ENCODE results near the gene CDC5L. TPM values are rescaled to one million over a fixed set of nuclear protein-coding genes. Genes with fewer than 3 reads are reported as not detected.
A peak's percentile ranks its signal among the peaks of the same experiment; 100 is the strongest.

Gene CDC5L
- polyA plus RNA-seq, 3 donors = 4.9 to 10.2 (median 7.4) TPM

DNA sequence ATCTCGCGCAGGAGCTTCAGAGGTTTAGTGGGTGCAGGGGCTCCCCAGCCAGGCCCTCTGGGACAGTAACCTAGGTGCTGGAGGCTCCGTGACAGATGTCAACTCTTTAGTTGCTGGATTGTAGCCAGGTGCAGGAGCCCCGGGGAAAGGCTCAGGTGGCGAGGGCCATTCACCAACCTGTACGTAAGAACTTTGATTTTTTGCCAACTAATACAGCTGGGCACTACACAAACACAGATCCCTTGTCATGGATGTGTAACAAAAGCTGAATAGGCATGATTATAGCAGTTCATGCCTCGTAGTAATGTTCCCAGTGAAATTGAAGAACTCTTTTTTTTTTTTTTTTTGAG lies 82.6 kb downstream of the CDC5L start:
- no peaks in the 10 kb centered on the region for H3K79me2 ChIP-seq (ENCODE audit: insufficient read depth, low read length)
- Mint-ChIP-seq H3K36me3 (no peaks in the 10 kb centered on the region), H3K27ac (no peak overlapping the region), H3K27me3 (ENCODE audit: low read depth in 3 of 3) (peaks cover 3 to 12% (median 5%) of the 10 kb centered on the region in 3 donors), H3K4me1 (peaks cover 5% of the 10 kb centered on the region), H3K9me3 (no peaks in the 10 kb centered on the region), H3K4me3 (no peak overlapping the region)
- no peak overlapping the region for H3K9ac ChIP-seq (ENCODE audit: insufficient read depth, low read length, poor library complexity, severe bottlenecking)
- H3K36me3 ChIP-seq (replicated peaks in 1 of 2; ENCODE audit: control insufficient read depth in 1 of 2, insufficient read depth in 2 of 2, low read length in 2 of 2) = no peaks in the 10 kb centered on the region
- intact Hi-C loops (cut with micrococcal nuclease) = loop anchor here in 1 of 2 donors (10.0 kb wide), 4 partner anchors 125 to 1245 kb away; no protein-coding TSS in a partner anchor
- no peak overlapping the region for H2AFZ ChIP-seq (ENCODE audit: insufficient read depth, low read depth, low read length, poor library complexity, severe bottlenecking)
- no peaks in the 10 kb centered on the region for H4K20me1 ChIP-seq (ENCODE audit: insufficient read depth, low read length)
- H3K9me3 ChIP-seq (replicated peaks in 1 of 2; ENCODE audit: control insufficient read depth in 1 of 2, insufficient read depth in 1 of 2, low read length in 2 of 2) = no peaks in the 10 kb centered on the region
- no peaks in the 10 kb centered on the region for H3K27me3 ChIP-seq (ENCODE audit: control insufficient read depth in 2 of 2, insufficient read depth in 2 of 2, low read length in 2 of 2)
- 92% methylated on average over 6 of the region's 7 CpGs for WGBS (ENCODE audit: insufficient coverage)
- no peak for DNase-seq
- H3K4me3 ChIP-seq (replicated peaks in 1 of 3; ENCODE audit: low read depth in 2 of 3, low read length in 3 of 3) = no peak overlapping the region
- TF ChIP-seq, protein P1, sequence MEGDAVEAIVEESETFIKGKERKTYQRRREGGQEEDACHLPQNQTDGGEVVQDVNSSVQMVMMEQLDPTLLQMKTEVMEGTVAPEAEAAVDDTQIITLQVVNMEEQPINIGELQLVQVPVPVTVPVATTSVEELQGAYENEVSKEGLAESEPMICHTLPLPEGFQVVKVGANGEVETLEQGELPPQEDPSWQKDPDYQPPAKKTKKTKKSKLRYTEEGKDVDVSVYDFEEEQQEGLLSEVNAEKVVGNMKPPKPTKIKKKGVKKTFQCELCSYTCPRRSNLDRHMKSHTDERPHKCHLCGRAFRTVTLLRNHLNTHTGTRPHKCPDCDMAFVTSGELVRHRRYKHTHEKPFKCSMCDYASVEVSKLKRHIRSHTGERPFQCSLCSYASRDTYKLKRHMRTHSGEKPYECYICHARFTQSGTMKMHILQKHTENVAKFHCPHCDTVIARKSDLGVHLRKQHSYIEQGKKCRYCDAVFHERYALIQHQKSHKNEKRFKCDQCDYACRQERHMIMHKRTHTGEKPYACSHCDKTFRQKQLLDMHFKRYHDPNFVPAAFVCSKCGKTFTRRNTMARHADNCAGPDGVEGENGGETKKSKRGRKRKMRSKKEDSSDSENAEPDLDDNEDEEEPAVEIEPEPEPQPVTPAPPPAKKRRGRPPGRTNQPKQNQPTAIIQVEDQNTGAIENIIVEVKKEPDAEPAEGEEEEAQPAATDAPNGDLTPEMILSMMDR (IDR thresholded peaks at IDR 0.05) = peak; percentile 67
- no peaks in the 10 kb centered on the region for H3K4me1 ChIP-seq (ENCODE audit: control insufficient read depth in 1 of 2, insufficient read depth in 2 of 2, low read length in 2 of 2)
- no peak overlapping the region for H3K27ac ChIP-seq (ENCODE audit: low read depth in 1 of 2, low read length in 2 of 2)
- H3K4me2 ChIP-seq (replicated peaks; ENCODE audit: extremely low read depth, low read length, poor library complexity, severe bottlenecking) = no peak overlapping the region

DNA sequence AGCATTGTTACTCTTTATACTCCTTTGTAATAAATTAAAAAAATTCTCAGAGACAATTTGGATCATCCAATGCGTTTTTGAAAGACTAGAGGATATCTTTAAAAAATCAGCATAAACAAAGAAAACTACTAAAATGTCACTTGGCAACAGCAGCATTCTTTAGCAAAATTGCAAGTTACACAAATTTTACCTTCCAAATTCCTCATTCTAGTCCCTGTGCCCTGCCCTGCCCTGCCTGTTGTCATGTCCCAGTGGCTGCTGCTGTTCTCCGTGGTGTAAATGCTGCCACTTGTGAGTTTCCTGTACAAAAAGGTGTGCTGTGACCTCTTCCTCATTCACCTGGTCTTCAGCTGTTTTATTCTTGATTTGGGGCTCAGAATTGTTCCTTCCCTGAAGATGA lies 83.2 kb downstream of the CDC5L start:
- Mint-ChIP-seq H3K4me3 (no peak overlapping the region), H3K27ac (no peak overlapping the region), H3K9me3 (no peaks in the 10 kb centered on the region), H3K36me3 (no peaks in the 10 kb centered on the region), H3K27me3 (ENCODE audit: low read depth in 3 of 3) (peaks cover 3 to 12% (median 5%) of the 10 kb centered on the region in 3 donors), H3K4me1 (peaks cover 8% of the 10 kb centered on the region)
- H3K4me2 ChIP-seq (replicated peaks; ENCODE audit: extremely low read depth, low read length, poor library complexity, severe bottlenecking) = no peak overlapping the region
- H2AFZ ChIP-seq (ENCODE audit: insufficient read depth, low read depth, low read length, poor library complexity, severe bottlenecking) = no peak overlapping the region
- H3K9ac ChIP-seq (ENCODE audit: insufficient read depth, low read length, poor library complexity, severe bottlenecking) = no peak overlapping the region
- intact Hi-C loops (cut with micrococcal nuclease) = loop anchor here in 1 of 2 donors (10.0 kb wide), 4 partner anchors 124 to 1244 kb away; no protein-coding TSS in a partner anchor
- no peaks in the 10 kb centered on the region for H3K36me3 ChIP-seq (replicated peaks in 1 of 2; ENCODE audit: control insufficient read depth in 1 of 2, insufficient read depth in 2 of 2, low read length in 2 of 2)
- no peaks in the 10 kb centered on the region for H4K20me1 ChIP-seq (ENCODE audit: insufficient read depth, low read length)
- H3K4me3 ChIP-seq (replicated peaks in 1 of 3; ENCODE audit: low read depth in 2 of 3, low read length in 3 of 3) = no peak overlapping the region
- H3K4me1 ChIP-seq (ENCODE audit: control insufficient read depth in 1 of 2, insufficient read depth in 2 of 2, low read length in 2 of 2) = peaks cover 0 to 3% of the 10 kb centered on the region in 2 donors
- 67% methylated on average over 1 of the region's 2 CpGs for WGBS (ENCODE audit: insufficient coverage)
- H3K79me2 ChIP-seq (ENCODE audit: insufficient read depth, low read length) = no peaks in the 10 kb centered on the region
- H3K9me3 ChIP-seq (replicated peaks in 1 of 2; ENCODE audit: control insufficient read depth in 1 of 2, insufficient read depth in 1 of 2, low read length in 2 of 2) = no peaks in the 10 kb centered on the region
- DNase-seq = no peak
- no peaks in the 10 kb centered on the region for H3K27me3 ChIP-seq (ENCODE audit: control insufficient read depth in 2 of 2, insufficient read depth in 2 of 2, low read length in 2 of 2)
- no peak overlapping the region for H3K27ac ChIP-seq (ENCODE audit: low read depth in 1 of 2, low read length in 2 of 2)
- TF ChIP-seq, protein P1 (IDR thresholded peaks at IDR 0.05) = no peak
